Activated CD8-positive, alpha-beta T cell treated with anti-CD3 and anti-CD28 coated beads for 36 hours (primary cell): ENCODE measurements around the gene SLC12A6. TPM values are rescaled to one million over a fixed set of nuclear protein-coding genes. Genes with fewer than 3 reads are reported as not detected.

Experiments
- ATAC-seq: fragments of 200-7000 bp; cut with Tn5 transposase; one replicate; pipeline ENCODE4 v1.10.0; 2021; ENCODE audit warnings: mild to moderate bottlenecking, moderate library complexity
- CTCF ChIA-PET: fragments of 350-600 bp; sonication (Branson Sonifier 250); formaldehyde crosslinking; loops from one replicate; lab custom pipeline; 2021; ENCODE audit warnings: antibody characterized with exemption; lab: Charles Lee
- POLR2A ChIA-PET: fragments of 350-600 bp; sonication (Branson Sonifier 250); formaldehyde crosslinking; loops from one replicate; lab custom pipeline; 2021; ENCODE audit warnings: antibody characterized with exemption; lab: Charles Lee
- DNase-seq: peaks from one replicate; pipeline ENCODE4 v3.0.0-alpha.2; 2020
- H3K27ac Mint-ChIP-seq: one replicate; pipeline ENCODE4 v1.8.0; 2021; ENCODE audit warnings: mild to moderate bottlenecking, mixed read lengths
- H3K27me3 Mint-ChIP-seq: one replicate; pipeline ENCODE4 v1.8.0; 2021; ENCODE audit warnings: mixed read lengths
- H3K36me3 Mint-ChIP-seq: one replicate; pipeline ENCODE4 v1.8.0; 2021; ENCODE audit warnings: low read depth, mixed read lengths
- H3K4me1 Mint-ChIP-seq: one replicate; pipeline ENCODE4 v1.8.0; 2021; ENCODE audit warnings: low read depth, mixed read lengths
- H3K4me3 Mint-ChIP-seq: one replicate; pipeline ENCODE4 v1.8.0; 2021; ENCODE audit warnings: mild to moderate bottlenecking, moderate library complexity, mixed read lengths
- H3K9me3 Mint-ChIP-seq: one replicate; pipeline ENCODE4 v1.8.0; 2021; ENCODE audit warnings: mixed read lengths
- CTCF ChIP-seq: fragments of 200-600 bp; IDR thresholded peaks from one replicate; pipeline ENCODE4 v1.8.0; 2022; ENCODE audit warnings: antibody characterized with exemption, mild to moderate bottlenecking
- intact Hi-C: fragments of 100-400 bp; cut with micrococcal nuclease; formaldehyde crosslinking; loops from one replicate; pipeline ENCODE4 v1.10.0; 2022
- total RNA-seq, 2 experiments: library from RNA; stranded (reverse); gene quantifications; one replicate each; pipeline ENCODE4 v1.2.3, GENCODE V29; 2021

Gene SLC12A6
- total RNA-seq, 2 experiments from 2014 or later = 22.2 to 24.8 TPM

- ChIA-PET POLR2A (no interaction called here), CTCF (interaction anchor here (1.4 kb wide), 1 partner anchor 133 kb away, joined by 4 read pairs; no protein-coding TSS in a partner anchor)
- no peak for TF ChIP-seq CTCF
- no peaks in the 10 kb centered on the region for H3K27me3 Mint-ChIP-seq
- peaks cover 10% of the 10 kb centered on the region for H3K4me1 Mint-ChIP-seq
- ATAC-seq (no peak), DNase-seq (no peak)
- no peaks in the 10 kb centered on the region for H3K9me3 Mint-ChIP-seq
- no peak overlapping the region for H3K4me3 Mint-ChIP-seq
- no peak overlapping the region for H3K27ac Mint-ChIP-seq
- no peaks in the 10 kb centered on the region for H3K36me3 Mint-ChIP-seq
- intact Hi-C loops = no loop called here
Observed at GRCh38 chr15:34373951-34374350, 36.4 kb upstream of the SLC12A6 start.

- no peak overlapping the region for H3K4me3 Mint-ChIP-seq
- H3K36me3 Mint-ChIP-seq = no peaks in the 10 kb centered on the region
- ChIA-PET CTCF (no interaction called here), POLR2A (no interaction called here)
- no peaks in the 10 kb centered on the region for H3K9me3 Mint-ChIP-seq
- TF ChIP-seq CTCF = no peak
- intact Hi-C loops = no loop called here
- peaks cover 22% of the 10 kb centered on the region for H3K4me1 Mint-ChIP-seq
- ATAC-seq = no peak
- H3K27me3 Mint-ChIP-seq = no peaks in the 10 kb centered on the region
- no peak overlapping the region for H3K27ac Mint-ChIP-seq
- DNase-seq = no peak
Observed at GRCh38 chr15:34370643-34371042, 33.1 kb upstream of the SLC12A6 start.

- TF ChIP-seq CTCF = no peak
- peak overlapping the region; percentile 57 for H3K27ac Mint-ChIP-seq
- no peak overlapping the region for H3K4me3 Mint-ChIP-seq
- intact Hi-C loops = no loop called here
- no peaks in the 10 kb centered on the region for H3K27me3 Mint-ChIP-seq
- no peaks in the 10 kb centered on the region for H3K9me3 Mint-ChIP-seq
- DNase-seq (no peak), ATAC-seq (no peak)
- CTCF ChIA-PET = no interaction called here
- peaks cover 27% of the 10 kb centered on the region for H3K4me1 Mint-ChIP-seq
- POLR2A ChIA-PET = no interaction called here
- no peaks in the 10 kb centered on the region for H3K36me3 Mint-ChIP-seq
Observed at GRCh38 chr15:34370129-34370528, 32.5 kb upstream of the SLC12A6 start.

GRCh38 chr15:34367101-34368081, 29.8 kb upstream of the SLC12A6 start, which contains the start of gene LPCAT4:
Gene LPCAT4 (minus strand): TSS chr15:34367196. CDS start chr15:34367100, 96 bp downstream.
- Mint-ChIP-seq H3K27ac (peak within 1 kb of the TSS; percentile 97), H3K36me3 (peaks cover 10% of the 10 kb centered on the region), H3K27me3 (no peaks in the 10 kb centered on the region), H3K9me3 (no peaks in the 10 kb centered on the region), H3K4me3 (peak within 1 kb of the TSS; percentile 99), H3K4me1 (peaks cover 33% of the 10 kb centered on the region)
- TF ChIP-seq CTCF = peak; percentile 93
- intact Hi-C loops = loop anchor here (1.0 kb wide), 1 partner anchor 24 kb away; the partner anchor contains the start of genes NOP10 and NUTM1
- ATAC-seq (peak; percentile 88), DNase-seq (peak; percentile 93)
- ChIA-PET POLR2A (interaction anchor here (0.6 to 2.3 kb wide), 13 partner anchors 9 to 306 kb away, joined by 3 to 12 read pairs (median 3); partner anchors contain the start of genes EMC4, GOLGA8B, NOP10 and NUTM1), CTCF (interaction anchor here (0.6 to 4.7 kb wide), 38 partner anchors 9 to 328 kb away, joined by 3 to 79 read pairs (median 4); partner anchors contain the start of genes AVEN, EMC4, EMC7 and GOLGA8A)
